Hindlimb muscle (tissue), 1 donor: Measurements from ENCODE around the gene PTPRN2. TPM values are rescaled to one million over a fixed set of nuclear protein-coding genes. Genes with fewer than 3 reads are reported as not detected.

Source experiments
- DNase-seq: peaks from one replicate; pipeline ENCODE4 v3.0.0-alpha.2; 2013
- polyA plus RNA-seq: library from polyadenylated mRNA; unstranded; fragments of 120-200 nt; gene quantifications from one replicate; pipeline ENCODE4 v1.2.1, GENCODE V29; 2013; ENCODE audit not compliant: insufficient read length

PTPRN2 gene
- polyA plus RNA-seq, 1 donor, result 2.0 TPM

- no peak for DNase-seq
Observed at GRCh38 chr7:158108646-158109293, 478.9 kb downstream of the PTPRN2 start.

GRCh38 chr7:158107806-158108205 is 479.8 kb downstream of the PTPRN2 start:
- no peak for DNase-seq

DNA sequence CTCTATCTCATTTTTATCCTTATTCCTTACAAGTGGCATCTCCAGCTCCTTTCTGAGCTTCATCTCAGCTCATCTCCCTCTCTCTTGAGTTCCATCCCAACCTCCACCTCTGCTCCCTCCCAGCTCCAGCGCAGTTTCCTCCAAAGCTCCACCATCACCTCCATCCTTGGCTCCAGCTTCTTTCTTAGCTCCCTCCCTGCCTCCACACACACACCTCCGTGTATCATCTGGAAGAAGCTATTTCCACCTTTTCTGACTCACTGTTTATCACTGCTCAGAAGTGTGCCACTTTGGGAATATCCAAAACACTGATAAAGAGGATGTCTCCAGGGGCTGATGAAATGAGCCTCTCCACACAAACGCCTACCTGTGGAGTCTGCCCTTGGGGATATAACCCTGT is 481.4 kb downstream of the PTPRN2 start:
- no peak for DNase-seq

DNA sequence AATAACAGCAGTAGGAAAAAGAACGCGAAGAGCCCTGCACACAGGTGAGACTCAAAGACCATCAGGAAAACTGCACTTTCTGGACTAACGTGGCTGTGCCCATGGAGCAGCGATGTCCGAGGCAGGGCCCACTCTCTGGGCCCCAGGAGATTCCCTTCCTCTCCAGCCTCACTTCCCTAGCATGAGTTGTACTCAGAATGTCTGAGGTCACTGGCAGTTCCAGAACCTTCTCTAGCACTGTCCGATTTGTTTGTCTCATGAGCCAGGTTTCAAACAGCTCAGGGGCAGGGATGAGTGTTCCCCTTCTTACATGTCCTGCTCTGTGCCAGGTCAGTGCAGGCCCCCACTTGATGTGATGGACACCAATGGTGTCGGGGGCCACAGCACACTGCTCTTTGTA is 484.2 kb downstream of the PTPRN2 start:
- no peak for DNase-seq

GRCh38 chr7:158102897-158103296 is 484.7 kb downstream of the PTPRN2 start:
- DNase-seq, result no peak

DNA sequence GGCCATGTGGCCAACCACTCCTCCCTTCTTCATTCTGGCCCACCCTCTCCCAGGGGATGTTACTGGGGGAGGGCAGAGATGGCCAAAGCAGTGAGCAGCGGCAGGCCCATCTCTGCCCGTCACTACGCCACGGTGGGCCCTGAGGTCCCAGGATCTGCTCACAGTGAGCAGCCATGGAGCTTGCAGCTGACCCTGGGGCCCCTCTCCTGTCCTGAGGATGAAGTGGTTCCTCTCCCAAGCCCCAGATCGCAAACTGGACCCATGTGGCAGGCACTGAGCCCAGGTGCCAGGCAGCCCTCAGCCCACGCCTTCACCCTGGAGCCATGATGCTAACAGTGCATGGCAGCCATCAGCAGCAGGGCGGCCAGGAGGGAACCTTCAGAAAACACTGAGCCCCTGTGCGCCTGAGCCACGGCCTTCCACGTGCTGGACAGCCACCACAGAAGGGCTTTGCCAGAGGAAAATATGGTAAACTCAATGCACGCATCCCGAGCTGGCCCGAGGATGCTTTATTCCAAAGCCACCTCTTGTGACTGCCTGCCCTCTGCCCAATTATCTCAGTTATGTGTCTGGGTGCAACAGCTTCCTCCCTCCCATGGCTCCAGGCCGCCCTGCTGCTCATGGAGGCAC is 485.7 kb downstream of the PTPRN2 start:
- DNase-seq, result no peak

DNA sequence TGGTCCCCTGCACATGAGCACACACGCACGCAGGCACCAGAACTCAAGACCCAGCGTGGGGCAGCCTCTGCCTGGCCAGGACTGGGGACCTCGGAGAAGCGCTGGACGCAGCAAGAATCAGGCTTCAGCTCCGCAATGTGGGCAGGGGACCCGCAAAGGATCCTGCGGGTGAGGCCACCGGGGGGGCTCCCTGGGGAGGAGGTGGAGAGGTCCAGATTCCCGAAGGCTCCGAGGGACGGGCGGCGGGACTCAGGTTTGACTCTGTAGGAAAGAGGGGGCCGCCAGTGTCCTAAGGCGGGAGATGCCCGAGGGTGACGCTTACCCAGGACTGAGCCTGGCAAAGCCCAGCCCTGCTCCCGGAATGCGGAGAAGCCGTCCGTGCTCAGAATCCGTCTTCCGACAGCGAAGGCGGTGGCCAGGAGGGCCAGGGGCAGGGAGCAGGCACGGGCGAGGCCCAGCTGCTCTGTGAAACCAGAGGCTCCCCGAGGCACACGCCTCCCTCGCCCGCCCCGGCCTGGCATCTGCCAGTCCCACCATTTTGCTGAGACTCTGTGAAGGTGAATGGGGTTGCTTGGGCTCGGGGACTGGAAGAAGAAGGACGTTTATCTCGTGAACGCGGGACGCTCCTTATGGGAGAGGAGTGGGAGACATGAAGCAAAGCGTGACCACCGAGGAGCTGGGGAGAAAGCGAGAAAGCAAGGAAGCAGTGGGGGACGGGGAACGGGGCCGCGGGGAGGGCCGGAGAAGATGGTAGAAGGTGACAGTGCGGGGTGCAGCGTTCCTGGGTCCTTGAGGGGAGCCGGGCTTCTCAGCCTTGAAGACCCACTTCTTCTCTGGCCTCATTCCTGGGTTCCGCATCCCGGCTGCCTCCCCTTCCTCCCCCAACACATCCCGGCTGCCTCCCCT is 489.2 kb downstream of the PTPRN2 start:
- DNase-seq, result no peak

- DNase-seq, result no peak
Observed at GRCh38 chr7:158097453-158098124, 490.0 kb downstream of the PTPRN2 start.

- no peak for DNase-seq
Observed at GRCh38 chr7:158097106-158097452, 490.5 kb downstream of the PTPRN2 start.

DNA sequence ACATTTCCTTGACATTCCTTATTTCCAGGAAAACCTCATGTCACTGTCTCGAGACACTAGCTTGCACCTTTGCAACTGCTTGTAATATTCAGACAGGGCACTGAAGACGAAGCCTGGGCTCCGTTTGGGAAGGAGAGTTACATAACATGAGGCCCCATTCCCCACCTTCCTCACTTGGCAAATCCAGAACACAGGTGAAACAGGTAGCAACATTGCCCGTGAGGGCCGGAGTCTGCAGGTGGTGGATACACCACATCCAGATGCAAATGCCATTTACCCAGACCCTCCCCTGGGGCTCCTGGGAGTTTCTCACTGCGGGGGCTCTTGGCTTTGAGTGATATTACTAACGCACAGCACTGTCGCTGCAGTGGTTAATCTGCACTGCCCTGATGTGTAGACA is 491.0 kb downstream of the PTPRN2 start:
- no peak for DNase-seq

DNA sequence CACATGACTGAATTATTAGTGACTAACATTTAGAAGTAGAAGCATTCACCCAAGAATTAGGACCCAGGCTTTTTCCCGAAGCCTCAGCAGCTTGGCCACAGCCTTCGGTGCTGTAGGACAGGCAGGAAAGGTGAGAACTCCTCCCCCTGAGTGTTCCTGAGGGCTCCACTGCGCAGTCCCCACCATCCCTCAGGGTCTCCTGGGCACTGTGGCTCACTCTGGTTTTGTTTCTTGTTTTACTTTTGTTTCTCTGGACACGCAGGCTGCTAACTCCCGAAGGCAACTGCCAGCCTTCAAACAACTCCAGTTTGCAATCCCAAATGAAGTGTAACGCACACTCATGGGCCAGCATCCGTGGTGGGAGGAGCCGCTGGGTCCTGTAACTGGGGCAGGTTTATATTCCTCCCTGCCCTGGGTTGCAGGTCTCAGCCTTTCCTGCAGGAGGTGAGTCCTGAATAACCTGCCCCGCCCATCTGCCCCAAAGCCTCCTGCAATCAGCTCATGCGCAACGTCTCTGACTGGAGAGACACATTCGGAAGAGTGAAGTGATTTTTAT is 492.9 kb downstream of the PTPRN2 start:
- DNase-seq, result no peak

DNA sequence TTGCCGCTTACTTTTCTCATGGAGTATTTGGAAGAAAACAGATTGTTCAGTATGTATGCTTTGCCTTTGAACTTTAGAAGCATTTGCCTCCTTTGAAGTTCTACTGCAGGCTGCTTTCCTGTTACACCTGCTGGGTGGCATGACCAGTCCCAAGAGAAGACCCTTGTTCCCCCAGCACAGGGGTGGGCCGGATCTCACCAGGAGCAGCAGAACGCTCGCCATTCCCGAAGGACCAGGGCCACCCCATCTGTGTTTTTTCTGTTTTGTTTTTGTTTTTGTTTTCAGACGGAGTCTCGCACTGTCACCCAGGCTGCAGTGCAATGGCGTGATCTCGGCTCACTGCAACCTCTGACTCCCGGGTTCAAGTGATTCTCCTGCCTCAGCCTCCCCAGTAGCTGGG is 493.6 kb downstream of the PTPRN2 start:
- no peak for DNase-seq

DNA sequence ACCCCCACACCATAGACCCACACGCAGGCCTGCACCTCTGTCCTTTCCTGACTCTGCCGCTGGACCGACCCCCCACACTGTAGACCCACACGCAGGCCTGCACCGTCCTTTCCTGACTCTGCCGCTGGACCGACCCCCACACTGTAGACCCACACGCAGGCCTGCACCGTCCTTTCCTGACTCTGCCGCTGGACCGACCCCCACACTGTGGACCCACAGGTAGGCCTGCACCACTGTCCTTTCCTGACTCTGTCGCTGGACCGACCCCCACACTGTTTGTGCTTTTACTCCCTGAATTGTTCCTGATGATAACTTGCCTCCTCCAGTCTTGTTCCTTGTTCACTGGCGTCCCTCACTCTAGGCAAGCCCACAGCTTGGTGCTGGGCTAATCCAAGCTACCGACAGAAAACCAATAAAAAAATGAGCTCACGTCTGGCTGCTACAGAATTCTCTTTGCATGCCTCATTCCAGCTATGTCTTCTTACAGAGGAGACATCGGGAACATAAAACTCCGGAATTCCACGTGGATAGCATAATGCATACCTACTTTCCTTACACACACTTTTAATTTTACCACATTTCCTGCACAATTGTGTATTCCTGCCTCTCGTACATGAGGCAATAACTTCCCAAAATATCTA is 494.3 kb downstream of the PTPRN2 start:
- DNase-seq, result no peak

DNA sequence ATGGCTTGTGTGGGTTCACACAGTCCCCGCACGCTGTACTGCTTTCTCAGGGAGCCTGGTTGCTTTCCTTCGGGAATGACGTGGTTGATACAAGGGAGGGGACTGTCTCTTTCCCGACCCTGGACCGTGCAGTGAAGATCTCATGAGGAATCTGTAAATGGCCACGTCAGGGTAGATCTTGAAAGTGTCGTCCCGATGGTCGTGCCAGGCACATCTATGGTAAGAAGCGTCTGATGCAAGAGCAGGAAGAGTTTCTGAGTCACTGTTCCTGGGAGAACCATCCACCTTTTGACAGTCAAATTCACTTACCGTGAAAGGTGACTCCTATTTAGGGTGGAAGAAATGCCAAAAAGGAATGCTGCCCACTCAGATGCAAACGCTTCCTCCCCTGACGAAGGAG is 500.4 kb downstream of the PTPRN2 start:
- no peak for DNase-seq

GRCh38 chr7:158085741-158086695 is 501.6 kb downstream of the PTPRN2 start:
- no peak for DNase-seq

DNA sequence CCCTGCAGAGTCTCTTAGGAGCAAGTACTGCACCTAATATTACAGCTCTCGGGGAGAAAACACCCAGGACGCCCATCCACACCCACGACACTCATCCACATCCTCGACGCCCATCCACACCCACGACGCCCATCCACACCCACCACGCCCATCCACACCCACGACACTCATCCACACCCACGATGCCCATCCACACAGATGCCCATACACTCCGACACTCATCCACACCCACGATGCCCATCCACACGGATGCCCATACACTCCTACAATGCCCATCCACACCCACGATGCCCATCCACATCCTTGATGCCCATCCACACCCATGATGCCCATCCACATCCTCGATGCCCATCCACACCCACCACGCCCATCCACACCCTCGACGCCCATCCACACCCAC is 503.1 kb downstream of the PTPRN2 start:
- DNase-seq, result no peak

DNA sequence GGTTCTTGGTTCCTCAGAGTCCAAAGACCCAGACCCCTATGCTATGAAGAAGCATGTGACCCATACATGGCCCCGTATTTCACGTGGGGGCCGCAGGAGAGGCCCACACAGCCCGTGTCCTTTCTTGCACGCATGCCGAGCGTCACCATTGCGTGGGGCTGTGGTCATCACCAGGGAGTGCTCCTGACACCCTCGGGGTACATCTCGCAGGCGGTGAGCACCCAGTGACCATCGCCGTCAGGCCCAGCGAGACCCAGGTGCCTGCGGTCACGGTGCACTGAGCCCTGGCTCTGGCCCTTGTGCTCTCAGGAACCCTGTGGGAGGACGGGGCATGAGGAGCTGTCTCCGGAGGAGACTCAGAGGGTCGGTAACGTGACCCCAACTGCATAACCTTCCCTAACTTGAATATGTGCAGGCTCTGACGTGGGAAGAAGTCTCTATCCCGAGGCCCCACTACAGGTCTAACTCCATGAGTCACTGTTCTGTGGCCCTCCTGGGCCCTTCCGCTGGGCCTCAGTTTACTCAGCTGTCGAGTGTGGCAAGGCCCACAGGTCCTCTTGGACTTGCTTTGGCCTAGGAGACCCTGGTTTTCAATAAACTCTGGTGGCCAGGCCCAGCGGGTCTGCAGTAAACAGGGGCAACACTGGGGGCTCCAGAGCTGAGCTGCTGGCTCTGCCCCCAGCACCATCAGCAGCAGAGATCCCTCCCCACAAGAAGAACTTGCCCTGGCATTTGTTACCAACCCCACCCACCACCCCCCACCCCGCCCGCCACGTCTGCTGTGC is 503.9 kb downstream of the PTPRN2 start:
- no peak for DNase-seq

- no peak for DNase-seq
Observed at GRCh38 chr7:158082761-158083160, 504.9 kb downstream of the PTPRN2 start.

DNA sequence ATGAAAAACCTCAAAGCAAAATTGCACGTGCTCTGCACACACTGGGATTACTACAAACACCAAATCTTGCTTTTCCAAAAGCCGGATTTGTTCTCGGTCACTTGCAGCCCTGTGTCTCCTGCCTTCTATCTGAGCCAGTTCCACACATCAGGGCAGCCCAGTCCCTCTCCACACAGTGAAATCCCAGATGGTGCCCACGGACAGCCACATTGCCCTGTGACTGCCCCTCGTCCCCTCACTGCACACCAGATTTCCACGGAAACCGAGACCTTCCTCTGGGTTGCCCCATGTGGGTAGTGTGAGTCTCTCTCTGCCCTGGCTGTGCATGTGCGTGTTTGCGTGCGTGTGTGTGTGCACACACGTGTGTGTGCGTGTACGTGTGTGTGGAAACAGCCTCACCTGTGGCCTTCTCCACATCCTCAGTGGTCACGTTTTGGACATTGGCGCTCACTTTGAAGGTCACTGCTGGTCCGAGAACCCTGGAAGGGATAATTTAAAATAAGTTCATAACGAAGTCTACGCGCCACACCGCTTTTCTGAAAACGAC is 506.7 kb downstream of the PTPRN2 start:
- DNase-seq, result no peak
